Lung (tissue), 12 donors: ENCODE measurements around the gene RNF157. TPM values are rescaled to one million over a fixed set of nuclear protein-coding genes. Genes with fewer than 3 reads are reported as not detected.

Experiments
- ATAC-seq: fragments of 200-7000 bp; cut with Tn5 transposase; one replicate; pipeline ENCODE4 v1.9.1; 2020; ENCODE audit warnings: moderate number of reproducible peaks; ENCODE audit not compliant: insufficient read depth, low FRiP score
- DNase-seq, 3 donors: peaks; one replicate each; pipeline ENCODE4 v3.0.0-alpha.2; 2013 to 2017
- H3K27ac ChIP-seq, 2 donors: one replicate each; pipeline ENCODE4 v1.5.1; 2013; ENCODE audit warnings: mild to moderate bottlenecking in 2 of 2, moderate library complexity in 2 of 2, control low read depth in 1 of 2, inconsistent platforms in 1 of 2, low read depth in 1 of 2, low read length in 1 of 2
- H3K27me3 ChIP-seq, 3 donors: one replicate each; pipeline ENCODE4 v1.5.1; 2013; ENCODE audit warnings: low read length in 2 of 3; ENCODE audit not compliant: control insufficient read depth in 3 of 3, insufficient read depth in 3 of 3
- H3K36me3 ChIP-seq, 4 donors: one replicate each; pipeline ENCODE4 v1.5.1; 2013; ENCODE audit warnings: low read length in 4 of 4, mild to moderate bottlenecking in 1 of 4, moderate library complexity in 1 of 4; ENCODE audit not compliant: control insufficient read depth in 4 of 4, insufficient read depth in 4 of 4
- H3K4me1 ChIP-seq, 5 donors: one replicate each; pipeline ENCODE4 v1.5.1; 2013; ENCODE audit warnings: low read length in 5 of 5, mild to moderate bottlenecking in 2 of 5, moderate library complexity in 1 of 5; ENCODE audit not compliant: control insufficient read depth in 5 of 5, insufficient read depth in 5 of 5
- H3K4me3 ChIP-seq: one replicate; pipeline ENCODE4 v1.5.1; 2013; ENCODE audit warnings: mild to moderate bottlenecking, control low read depth, moderate library complexity
- H3K9ac ChIP-seq, 2 donors: one replicate each; pipeline ENCODE4 v1.5.1; 2013; ENCODE audit warnings: low read length in 2 of 2, control low read depth in 1 of 2; ENCODE audit not compliant: insufficient read depth in 1 of 2
- H3K9me3 ChIP-seq, 4 donors: one replicate each; pipeline ENCODE4 v1.5.1; 2013; ENCODE audit warnings: low read length in 3 of 4, mild to moderate bottlenecking in 1 of 4, moderate library complexity in 1 of 4; ENCODE audit not compliant: control insufficient read depth in 4 of 4, insufficient read depth in 3 of 4
- WGBS, 2 donors: extraction: QIAGEN DNeasy Blood & Tissue Kit; methylation state at CpG; one replicate each; pipeline ENCODE4 v1.1.7; 2013; 5-methylcytosine and 5-hydroxymethylcytosine counted together
- polyA plus RNA-seq, 2 donors: library from polyadenylated mRNA; stranded (reverse); fragments of 200-250 nt; gene quantifications; one replicate each; pipeline ENCODE4 v1.2.1, GENCODE V29; 2013
- total RNA-seq, 2 donors: library from RNA; depleted of rRNA in 1 of 2; stranded (reverse); fragments of >200 nt in 1 of 2; gene quantifications; one replicate each; pipeline ENCODE4 v1.2.1, GENCODE V29; 2014 to 2021
- TF ChIP-seq, protein P1 (sequence below): IDR thresholded peaks from 2 replicates; pipeline ENCODE4 v1.5.1; 2012; ENCODE audit warnings: mild to moderate bottlenecking; ENCODE audit errors: control extremely low read depth, extremely low read depth
- donor health status: control.
- donor health status: control.
- donor health status: Bipolar disorder and iron deficiency.
- donor health status: healthy.
- donor health status: DM: yes; HTN: yes; CAD: no.

The RNF157 gene
- total and polyA plus RNA-seq, 4 donors: 0.88 to 2.5 (median 1.8) TPM

DNA sequence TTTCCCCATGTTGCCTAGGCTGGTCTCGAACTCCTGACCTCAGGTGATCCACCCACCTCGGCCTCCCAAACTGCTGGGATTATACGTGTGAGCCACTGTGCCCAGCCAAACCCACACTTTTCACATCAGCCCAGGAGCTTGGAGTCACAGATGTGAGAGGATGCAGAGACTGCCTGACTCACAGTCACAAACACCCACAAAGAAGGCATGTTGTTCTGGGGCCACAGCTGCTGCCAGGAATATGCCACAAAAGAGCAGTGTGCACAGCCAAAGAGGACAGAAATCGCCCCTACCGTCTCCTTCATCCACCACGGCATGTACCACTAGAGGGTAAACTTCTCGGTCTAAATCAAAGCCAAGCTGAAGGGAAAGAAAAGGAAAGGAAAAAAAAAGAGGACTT, 74.1 kb downstream of the RNF157 start:
- WGBS, 2 donors: 88 to 90% methylated on average over 7 of the region's 7 CpGs

DNA sequence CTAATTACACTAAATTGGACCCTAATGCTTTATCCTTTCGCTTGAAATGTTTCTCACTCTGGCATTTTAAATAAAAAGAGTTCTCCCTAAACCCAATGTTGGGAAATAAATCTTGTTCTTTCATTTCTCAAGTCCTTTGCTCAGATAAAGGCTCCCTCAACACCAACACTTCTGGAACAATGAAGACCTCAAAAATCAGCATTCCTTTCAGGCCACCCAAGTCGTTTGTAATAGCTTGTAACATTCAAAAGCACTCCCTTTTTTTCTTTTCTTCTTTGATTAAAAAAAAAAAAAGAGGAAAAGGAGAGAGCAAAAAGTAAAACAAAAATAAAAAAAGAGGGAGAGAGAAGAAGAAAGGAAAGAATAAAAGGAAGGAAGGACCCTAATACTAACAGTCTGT, 76.0 kb downstream of the RNF157 start:
- no peak for ATAC-seq

More for the DNA sequence above, 74.1 kb downstream of the RNF157 start:
- no peaks in the 10 kb centered on the region for H3K27me3 ChIP-seq
- H3K4me3 ChIP-seq: no peak overlapping the region
- TF ChIP-seq, protein P1, sequence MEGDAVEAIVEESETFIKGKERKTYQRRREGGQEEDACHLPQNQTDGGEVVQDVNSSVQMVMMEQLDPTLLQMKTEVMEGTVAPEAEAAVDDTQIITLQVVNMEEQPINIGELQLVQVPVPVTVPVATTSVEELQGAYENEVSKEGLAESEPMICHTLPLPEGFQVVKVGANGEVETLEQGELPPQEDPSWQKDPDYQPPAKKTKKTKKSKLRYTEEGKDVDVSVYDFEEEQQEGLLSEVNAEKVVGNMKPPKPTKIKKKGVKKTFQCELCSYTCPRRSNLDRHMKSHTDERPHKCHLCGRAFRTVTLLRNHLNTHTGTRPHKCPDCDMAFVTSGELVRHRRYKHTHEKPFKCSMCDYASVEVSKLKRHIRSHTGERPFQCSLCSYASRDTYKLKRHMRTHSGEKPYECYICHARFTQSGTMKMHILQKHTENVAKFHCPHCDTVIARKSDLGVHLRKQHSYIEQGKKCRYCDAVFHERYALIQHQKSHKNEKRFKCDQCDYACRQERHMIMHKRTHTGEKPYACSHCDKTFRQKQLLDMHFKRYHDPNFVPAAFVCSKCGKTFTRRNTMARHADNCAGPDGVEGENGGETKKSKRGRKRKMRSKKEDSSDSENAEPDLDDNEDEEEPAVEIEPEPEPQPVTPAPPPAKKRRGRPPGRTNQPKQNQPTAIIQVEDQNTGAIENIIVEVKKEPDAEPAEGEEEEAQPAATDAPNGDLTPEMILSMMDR: no peak
- ATAC-seq: no peak
- H3K36me3 ChIP-seq: no peaks in the 10 kb centered on the region
- no peak overlapping the region for H3K9ac ChIP-seq
- no peak for DNase-seq
- peaks cover 0 to 5% (median 0%) of the 10 kb centered on the region in 5 donors for H3K4me1 ChIP-seq
- H3K9me3 ChIP-seq: no peaks in the 10 kb centered on the region
- no peak overlapping the region for H3K27ac ChIP-seq

DNA sequence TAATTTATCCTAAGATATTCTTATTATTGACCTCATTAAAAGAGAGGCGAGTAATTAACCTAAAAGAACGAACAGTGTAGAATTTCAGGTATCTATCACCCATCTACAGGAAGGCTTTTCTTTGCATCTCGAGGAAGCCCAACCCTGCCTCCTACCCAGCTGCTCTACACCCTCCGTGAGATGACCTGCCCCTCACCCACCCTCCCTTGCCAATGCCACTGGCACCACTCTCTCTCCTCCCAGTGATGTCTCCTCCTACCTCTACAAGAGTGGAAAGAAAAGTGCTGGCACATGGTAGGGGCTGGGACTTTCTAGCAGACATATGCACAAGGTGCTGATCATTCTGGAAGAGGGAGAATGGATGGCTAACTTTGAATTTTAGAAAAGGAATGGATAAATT, 76.4 kb downstream of the RNF157 start:
- no peak overlapping the region for H3K27ac ChIP-seq
- H3K36me3 ChIP-seq: no peaks in the 10 kb centered on the region
- peaks cover 0 to 5% (median 0%) of the 10 kb centered on the region in 5 donors for H3K4me1 ChIP-seq
- no peak overlapping the region for H3K9ac ChIP-seq
- H3K9me3 ChIP-seq: no peaks in the 10 kb centered on the region
- TF ChIP-seq, protein P1: no peak
- DNase-seq (no peak), ATAC-seq (no peak)
- H3K4me3 ChIP-seq: no peak overlapping the region
- 87 to 89% methylated on average over 4 of the region's 4 CpGs for WGBS, 2 donors
- H3K27me3 ChIP-seq: no peaks in the 10 kb centered on the region

More for the DNA sequence above, 76.0 kb downstream of the RNF157 start:
- TF ChIP-seq, protein P1: no peak
- Histone ChIP-seq H3K9me3 (no peaks in the 10 kb centered on the region), H3K36me3 (no peaks in the 10 kb centered on the region), H3K4me3 (no peak overlapping the region), H3K9ac (no peak overlapping the region), H3K27me3 (no peaks in the 10 kb centered on the region), H3K27ac (no peak overlapping the region), H3K4me1 (peaks cover 0 to 5% (median 0%) of the 10 kb centered on the region in 5 donors)
- 81 to 88% methylated on average over 2 of the region's 2 CpGs for WGBS, 2 donors
- DNase-seq: no peak

DNA sequence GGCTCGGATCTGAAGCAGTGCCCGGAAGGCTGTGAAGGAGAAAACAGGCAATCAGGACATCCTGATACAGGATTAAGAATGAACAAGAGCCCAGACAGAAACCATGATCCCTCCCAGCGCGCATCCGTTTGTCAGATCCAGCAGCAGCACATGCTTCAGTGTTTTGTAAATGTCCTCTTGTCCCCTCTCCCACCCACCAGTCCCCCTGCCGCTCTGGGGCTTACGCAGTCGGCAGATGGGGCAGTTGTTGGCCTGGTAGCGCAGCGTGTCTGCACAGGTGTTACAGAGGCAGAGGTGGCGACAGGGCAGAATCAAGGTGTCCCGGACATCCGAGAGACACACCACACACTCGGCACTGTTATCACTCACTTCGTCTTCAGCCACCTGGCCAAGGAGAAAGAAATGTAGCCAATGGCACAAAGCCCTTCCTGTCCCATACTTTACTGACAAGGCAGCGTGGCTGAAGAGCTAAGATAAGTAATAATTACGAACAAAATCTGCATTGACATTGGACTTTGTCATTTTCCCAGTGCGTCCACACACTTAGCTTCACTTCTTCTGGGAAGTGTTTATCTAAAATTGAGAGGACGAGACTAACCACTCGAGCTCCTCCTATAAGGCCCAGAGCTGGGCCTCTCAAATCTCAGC, 78.5 kb downstream of the RNF157 start:
- peaks cover 0 to 5% (median 0%) of the 10 kb centered on the region in 5 donors for H3K4me1 ChIP-seq
- ATAC-seq (no peak), DNase-seq (no peak)
- WGBS, 2 donors: 82 to 89% methylated on average over 20 of the region's 20 CpGs
- H3K9ac ChIP-seq: no peak overlapping the region
- no peaks in the 10 kb centered on the region for H3K27me3 ChIP-seq
- H3K27ac ChIP-seq: no peak overlapping the region
- H3K9me3 ChIP-seq: no peaks in the 10 kb centered on the region
- TF ChIP-seq, protein P1: no peak
- no peak overlapping the region for H3K4me3 ChIP-seq
- H3K36me3 ChIP-seq: no peaks in the 10 kb centered on the region
